HepG2 (cell line): Measurements from ENCODE around the gene SYTL3. TPM values are rescaled to one million over a fixed set of nuclear protein-coding genes. Genes with fewer than 3 reads are reported as not detected.

ENCODE experiments used
- ARNT2 ChIP-seq: sonication (generic); formaldehyde crosslinking; IDR thresholded peaks from 2 replicates; pipeline ENCODE4 v1.8.0; 2022; ENCODE audit warnings: mild to moderate bottlenecking, low read depth, missing genetic modification reagents, moderate library complexity
- ATF2 ChIP-seq: sonication (generic); formaldehyde crosslinking; IDR thresholded peaks from 2 replicates; pipeline ENCODE4 v1.4.0; 2020; ENCODE audit warnings: missing genetic modification reagents
- ATF7 ChIP-seq, 2 experiments: fragments of 450-650 bp in 1 of 2; sonication (generic) in 1 of 2; formaldehyde crosslinking in 1 of 2; IDR thresholded peaks; 2 replicates each; pipeline versions ENCODE4 v1.4.0 to v1.6.1; 2016 to 2020; ENCODE audit warnings: antibody characterized with exemption in 1 of 2, mild to moderate bottlenecking in 1 of 2, missing genetic modification reagents in 1 of 2
- DNMT1 ChIP-seq: sonication (generic); formaldehyde crosslinking; IDR thresholded peaks from 2 replicates; pipeline ENCODE4 v1.5.1; 2020; ENCODE audit warnings: mild to moderate bottlenecking, missing genetic modification reagents
- FOXC1 ChIP-seq: sonication (generic); formaldehyde crosslinking; IDR thresholded peaks from 2 replicates; pipeline ENCODE4 v1.8.0; 2022; ENCODE audit warnings: mild to moderate bottlenecking, missing genetic modification reagents, borderline replicate concordance
- FOXP1 ChIP-seq, 2 experiments: fragments of 450-650 bp in 1 of 2; IDR thresholded peaks; 2 replicates each; pipeline ENCODE4 v1.6.1; 2017 to 2018; ENCODE audit warnings: antibody characterized with exemption in 1 of 2
- GFI1 ChIP-seq: sonication (generic); formaldehyde crosslinking; IDR thresholded peaks from 2 replicates; pipeline ENCODE4 v1.5.0; 2020; ENCODE audit warnings: missing genetic modification reagents, mild to moderate bottlenecking, borderline replicate concordance
- KLF6 ChIP-seq: IDR thresholded peaks from 2 replicates; pipeline ENCODE4 v1.8.0; 2016; ENCODE audit warnings: missing biosample characterization, missing genetic modification reagents
- LCORL ChIP-seq, 2 experiments: fragments of 450-650 bp in 1 of 2; sonication (generic) in 1 of 2; formaldehyde crosslinking in 1 of 2; IDR thresholded peaks; 2 replicates each; pipeline versions ENCODE4 v1.5.0 to v1.6.1; 2017 to 2020; ENCODE audit warnings: antibody characterized with exemption in 1 of 2, missing genetic modification reagents in 1 of 2
- PCBP2 ChIP-seq: fragments of 200-400 bp; formaldehyde crosslinking; optimal IDR thresholded peaks from 2 replicates; pipeline ENCODE3; 2018; ENCODE audit warnings: low read length, low read depth; ENCODE audit not compliant: poor library complexity, severe bottlenecking
- SP2 ChIP-seq: sonication (generic); formaldehyde crosslinking; IDR thresholded peaks from 2 replicates; pipeline ENCODE4 v1.5.1; 2020; ENCODE audit warnings: mild to moderate bottlenecking, missing genetic modification reagents
- THAP9 ChIP-seq: sonication (generic); formaldehyde crosslinking; IDR thresholded peaks from 2 replicates; pipeline ENCODE4; 2020; ENCODE audit warnings: missing genetic modification reagents, mild to moderate bottlenecking, borderline replicate concordance
- TIGD3 ChIP-seq: sonication (generic); formaldehyde crosslinking; IDR thresholded peaks from 2 replicates; pipeline ENCODE4 v1.5.1; 2020; ENCODE audit warnings: mild to moderate bottlenecking, missing genetic modification reagents, borderline replicate concordance
- ZBTB26 ChIP-seq: IDR thresholded peaks from 2 replicates; pipeline ENCODE4 v1.6.1; 2016; ENCODE audit warnings: missing compliant biosample characterization, missing genetic modification reagents, borderline replicate concordance
- ZBTB7B ChIP-seq: sonication (generic); formaldehyde crosslinking; IDR thresholded peaks from 2 replicates; pipeline ENCODE4 v1.4.0; 2020; ENCODE audit warnings: missing genetic modification reagents
- ZNF234 ChIP-seq: sonication (generic); formaldehyde crosslinking; conservative IDR thresholded peaks from 2 replicates; pipeline ENCODE4 v1.5.1; 2020; ENCODE audit warnings: mild to moderate bottlenecking, missing genetic modification reagents
- ZNF253 ChIP-seq: sonication (generic); formaldehyde crosslinking; IDR thresholded peaks from 2 replicates; pipeline ENCODE4 v1.8.0; 2022; ENCODE audit warnings: mild to moderate bottlenecking, missing genetic modification reagents, borderline replicate concordance
- ZNF343 ChIP-seq: sonication (generic); formaldehyde crosslinking; IDR thresholded peaks from 2 replicates; pipeline ENCODE4 v1.4.0; 2020; ENCODE audit warnings: mild to moderate bottlenecking, missing genetic modification reagents
- ZNF501 ChIP-seq: sonication (generic); formaldehyde crosslinking; IDR thresholded peaks from 2 replicates; pipeline ENCODE4 v1.5.1; 2020; ENCODE audit warnings: mild to moderate bottlenecking, moderate library complexity, missing genetic modification reagents
- ZNF670 ChIP-seq: sonication (generic); formaldehyde crosslinking; IDR thresholded peaks from 2 replicates; pipeline ENCODE4 v1.8.0; 2022; ENCODE audit warnings: mild to moderate bottlenecking, missing genetic modification reagents, borderline replicate concordance
- ZNF768 ChIP-seq: sonication (generic); formaldehyde crosslinking; IDR thresholded peaks from 2 replicates; pipeline ENCODE4 v1.4.0; 2020; ENCODE audit warnings: missing genetic modification reagents
- polyA plus RNA-seq, 8 experiments: library from polyadenylated mRNA; depleted of rRNA in 3 of 8; stranded (reverse) in 7 of 8; unstranded in 1 of 8; fragments of >200 nt; fragmentation: Illumina TruSeq in 4 of 8; extraction: Trizol in 4 of 8; gene quantifications; 2 replicates each; pipeline versions ENCODE4 v1.2.1 to v1.2.3, GENCODE V29; 2011 to 2016; ENCODE audit warnings: low read depth in 4 of 8, missing spikeins in 1 of 8, mixed read lengths in 1 of 8; ENCODE audit not compliant: insufficient read depth in 1 of 8
- total RNA-seq, 5 experiments: library from RNA; depleted of rRNA; stranded (reverse); fragments of >200 nt; fragmentation: Illumina TruSeq; extraction: Trizol; gene quantifications; 2 replicates each; pipeline ENCODE4 v1.2.3, GENCODE V29; 2016; ENCODE audit warnings: low read depth in 1 of 5

Gene SYTL3
- total and polyA plus RNA-seq, 2 of the 13 experiments (the other 11 are each of a cell fraction or from before 2014, with no cell fraction given) = 0.11 to 0.28 TPM

- TF ChIP-seq THAP9 (CRISPR knock-in tag) = peak; percentile 93
- TF ChIP-seq ZNF768 (CRISPR knock-in tag) = peak; percentile 57; the same call in 1 of the 2 replicates
- TF ChIP-seq ZNF343 (CRISPR knock-in tag) = peak; percentile 81; the same call in 1 of the 2 replicates
- no peak for TF ChIP-seq FOXP1 (IDR thresholded peaks at IDR 0.05)
- no peak for TF ChIP-seq FOXP1 (CRISPR knock-in tag; IDR thresholded peaks at IDR 0.05)
- peak; percentile 95 for TF ChIP-seq TIGD3 (CRISPR knock-in tag)
- peak; percentile 68; the same call in 1 of the 2 replicates for TF ChIP-seq ZBTB26 (CRISPR knock-in tag)
- TF ChIP-seq ATF7 (IDR thresholded peaks at IDR 0.05) = peak; percentile 63
- TF ChIP-seq ATF7 (CRISPR knock-in tag; IDR thresholded peaks at IDR 0.05) = peak; percentile 70; the same call in 1 of the 2 replicates
- TF ChIP-seq LCORL (IDR thresholded peaks at IDR 0.05) = peak; percentile 13; the same call in 1 of the 2 replicates
- peak; percentile 88 for TF ChIP-seq LCORL (CRISPR knock-in tag; IDR thresholded peaks at IDR 0.05)
- peak; percentile 54; the same call in 1 of the 2 replicates for TF ChIP-seq KLF6
- no peak for TF ChIP-seq PCBP2
- TF ChIP-seq ATF2 (CRISPR knock-in tag) = peak; percentile 84
- TF ChIP-seq ZNF501 (CRISPR knock-in tag) = peak; percentile 92
- peak; percentile 86 for TF ChIP-seq ZBTB7B (CRISPR knock-in tag)
- peak; percentile 30; the same call in 1 of the 2 replicates for TF ChIP-seq GFI1 (CRISPR knock-in tag)
- peak; percentile 88; the same call in 1 of the 2 replicates for TF ChIP-seq ARNT2 (CRISPR knock-in tag)
- TF ChIP-seq ZNF253 (CRISPR knock-in tag) = peak; percentile 73; the same call in 1 of the 2 replicates
- TF ChIP-seq SP2 = 0 out of 2 replicates have a peak, but pooled peaks have one; percentile 50
- no peak for TF ChIP-seq DNMT1 (CRISPR knock-in tag)
- TF ChIP-seq ZNF234 (CRISPR knock-in tag) = 0 out of 2 replicates have a peak, but pooled peaks have one; percentile 47
- peak; percentile 83; the same call in 1 of the 2 replicates for TF ChIP-seq ZNF670 (CRISPR knock-in tag)
- TF ChIP-seq FOXC1 = peak; percentile 98
Observed at GRCh38 chr6:158644231-158645063, 5.4 kb upstream of the SYTL3 start, which contains the start of gene DYNLT1 (continued).
